ENCODE results near the gene GLDC.
A peak's percentile ranks its signal among the peaks of the same experiment; 100 is the strongest.

The GLDC gene

GRCh38 chr9:6616951-6617602, 28.5 kb downstream of the GLDC start:
- no peak for DNase-seq

GRCh38 chr9:6614489-6614888, 31.0 kb downstream of the GLDC start:
- DNase-seq, result no peak

GRCh38 chr9:6611865-6612264, 33.7 kb downstream of the GLDC start:
- no peak for DNase-seq

GRCh38 chr9:6610073-6610472, 35.5 kb downstream of the GLDC start:
- no peak for DNase-seq

- DNase-seq, result no peak
These were observed 36.0 kb downstream of the GLDC start for GRCh38 chr9:6609497-6610016.

- no peak for DNase-seq
These were observed 40.3 kb downstream of the GLDC start for GRCh38 chr9:6605202-6605601.

GRCh38 chr9:6600426-6600825, 45.1 kb downstream of the GLDC start:
- no peak for DNase-seq

- DNase-seq, result no peak
These were observed 45.5 kb downstream of the GLDC start for GRCh38 chr9:6600006-6600405.

GRCh38 chr9:6598249-6598725, 47.2 kb downstream of the GLDC start:
- peak; percentile 60 for DNase-seq

GRCh38 chr9:6592791-6593190, 52.7 kb downstream of the GLDC start:
- no peak for DNase-seq

GRCh38 chr9:6592231-6592630, 53.3 kb downstream of the GLDC start:
- no peak for DNase-seq

- DNase-seq, result no peak
These were observed 54.7 kb downstream of the GLDC start for GRCh38 chr9:6590772-6591384.

- no peak for DNase-seq
These were observed 55.2 kb downstream of the GLDC start for GRCh38 chr9:6590334-6590733.

- DNase-seq, result no peak
These were observed 60.5 kb downstream of the GLDC start for GRCh38 chr9:6584881-6585597.

- no peak for DNase-seq
These were observed 64.3 kb downstream of the GLDC start for GRCh38 chr9:6581253-6581652.

- no peak for DNase-seq
These were observed 65.9 kb downstream of the GLDC start for GRCh38 chr9:6579613-6580012.

GRCh38 chr9:6576987-6577386, 68.5 kb downstream of the GLDC start:
- no peak for DNase-seq

- no peak for DNase-seq
These were observed 70.0 kb downstream of the GLDC start for GRCh38 chr9:6575324-6576034.

GRCh38 chr9:6567140-6567591, 78.4 kb downstream of the GLDC start:
- peak; percentile 65 for DNase-seq

- DNase-seq, result peak; percentile 73
These were observed 79.0 kb downstream of the GLDC start for GRCh38 chr9:6566409-6567139.

- no peak for DNase-seq
These were observed 80.2 kb downstream of the GLDC start for GRCh38 chr9:6565312-6565711.

- DNase-seq, result no peak
These were observed 80.7 kb downstream of the GLDC start for GRCh38 chr9:6564868-6565267.

Measured in stimulated activated CD4-positive, alpha-beta T cell treated with anti-CD3 and anti-CD28 coated beads, Interleukin-1b, Interleukin-23, amount 100 ng/mL, for 48 hours (primary cell).